HG03064 (cell line): ENCODE data around the gene CCDC9.
"Not testable (repeated sequence)": the region's sequence is repeated elsewhere in the genome, so short reads cannot be mapped to it uniquely, and the experiment has no call there.

Source experiments
- ATAC-seq: cut with Tn5 transposase; IDR thresholded peaks from one replicate; pipeline ENCODE4 v1.9.1; 2021; ENCODE audit warnings: low read depth; ENCODE audit not compliant: unreplicated experiment

CCDC9 gene

GRCh38 chr19:47258895-47259555 lies 2.7 kb downstream of the CCDC9 start:
- ATAC-seq = no peak

- no peak for ATAC-seq
Observed at GRCh38 chr19:47260476-47260875, 4.2 kb downstream of the CCDC9 start.

- not testable (repeated sequence) for ATAC-seq
Observed at GRCh38 chr19:47261946-47262793, 5.8 kb downstream of the CCDC9 start.

- ATAC-seq = no peak
Observed at GRCh38 chr19:47264629-47265028, 8.3 kb downstream of the CCDC9 start.

GRCh38 chr19:47266401-47266941 lies 10.1 kb downstream of the CCDC9 start:
- no peak for ATAC-seq

- ATAC-seq = no peak
Observed at GRCh38 chr19:47267350-47267759, 11.0 kb downstream of the CCDC9 start.

- ATAC-seq = no peak
Observed at GRCh38 chr19:47268028-47268427, 11.7 kb downstream of the CCDC9 start.

GRCh38 chr19:47269596-47269995 lies 13.3 kb downstream of the CCDC9 start:
- no peak for ATAC-seq

- no peak for ATAC-seq
Observed at GRCh38 chr19:47270408-47270807, 14.1 kb downstream of the CCDC9 start.

GRCh38 chr19:47271949-47272348 lies 15.6 kb downstream of the CCDC9 start:
- no peak for ATAC-seq

- ATAC-seq = no peak
Observed at GRCh38 chr19:47272448-47273312, 16.4 kb downstream of the CCDC9 start.

- ATAC-seq = peak; percentile 37
Observed at GRCh38 chr19:47273313-47274070, 17.2 kb downstream of the CCDC9 start.

GRCh38 chr19:47274071-47274890 lies 18.0 kb downstream of the CCDC9 start, which contains the start of gene INAFM1:
TSS of gene INAFM1 (plus strand) at chr19:47274885. CDS start at chr19:47274920, 35 bp downstream.
- ATAC-seq = peak; percentile 52

GRCh38 chr19:47274891-47275761 lies 18.8 kb downstream of the CCDC9 start:
- peak; percentile 5 for ATAC-seq

- ATAC-seq = no peak
Observed at GRCh38 chr19:47275791-47276461, 19.6 kb downstream of the CCDC9 start.

- not testable (repeated sequence) for ATAC-seq
Observed at GRCh38 chr19:47276513-47276912, 20.2 kb downstream of the CCDC9 start.

- ATAC-seq = no peak
Observed at GRCh38 chr19:47280183-47280797, 24.0 kb downstream of the CCDC9 start.
